Activated CD8-positive, alpha-beta T cell treated with anti-CD3 and anti-CD28 coated beads, Interleukin-2, amount 10 ng/mL, durations not matched to agents 7 days and 5 days (primary cell): ENCODE results near the gene CACNA1B. TPM values are rescaled to one million over a fixed set of nuclear protein-coding genes. Genes with fewer than 3 reads are reported as not detected.

Source experiments
- ATAC-seq: fragments of 150-1000 bp; cut with Tn5 transposase; one replicate; pipeline ENCODE4 v1.10.0; 2021; ENCODE audit warnings: moderate library complexity
- CTCF ChIA-PET: fragments of 350-600 bp; sonication (Branson Sonifier 250); formaldehyde crosslinking; loops from one replicate; lab custom pipeline; 2021; ENCODE audit warnings: antibody characterized with exemption; lab: Charles Lee
- POLR2A ChIA-PET: fragments of 350-600 bp; sonication (Branson Sonifier 250); formaldehyde crosslinking; loops from one replicate; lab custom pipeline; 2021; ENCODE audit warnings: antibody characterized with exemption; lab: Charles Lee
- DNase-seq: peaks from one replicate; pipeline ENCODE4 v3.0.0-alpha.2; 2020
- H3K27ac Mint-ChIP-seq: one replicate; pipeline ENCODE4 v1.8.0; 2021; ENCODE audit warnings: mild to moderate bottlenecking, mixed read lengths
- H3K27me3 Mint-ChIP-seq: one replicate; pipeline ENCODE4 v1.8.0; 2021; ENCODE audit warnings: low read depth, mixed read lengths
- H3K36me3 Mint-ChIP-seq: one replicate; pipeline ENCODE4 v1.8.0; 2021; ENCODE audit warnings: low read depth, mixed read lengths
- H3K4me1 Mint-ChIP-seq: one replicate; pipeline ENCODE4 v1.8.0; 2021; ENCODE audit warnings: low read depth, mixed read lengths
- H3K4me3 Mint-ChIP-seq: one replicate; pipeline ENCODE4 v1.8.0; 2021; ENCODE audit warnings: mild to moderate bottlenecking, mixed read lengths
- H3K9me3 Mint-ChIP-seq: one replicate; pipeline ENCODE4 v1.8.0; 2022; ENCODE audit warnings: mixed read lengths; ENCODE audit not compliant: insufficient read depth
- total RNA-seq, 2 experiments: library from RNA; stranded (reverse); gene quantifications; one replicate each; pipeline ENCODE4 v1.2.3, GENCODE V29; 2021

Gene CACNA1B
- total RNA-seq, 2 experiments from 2014 or later, result not detected

DNA sequence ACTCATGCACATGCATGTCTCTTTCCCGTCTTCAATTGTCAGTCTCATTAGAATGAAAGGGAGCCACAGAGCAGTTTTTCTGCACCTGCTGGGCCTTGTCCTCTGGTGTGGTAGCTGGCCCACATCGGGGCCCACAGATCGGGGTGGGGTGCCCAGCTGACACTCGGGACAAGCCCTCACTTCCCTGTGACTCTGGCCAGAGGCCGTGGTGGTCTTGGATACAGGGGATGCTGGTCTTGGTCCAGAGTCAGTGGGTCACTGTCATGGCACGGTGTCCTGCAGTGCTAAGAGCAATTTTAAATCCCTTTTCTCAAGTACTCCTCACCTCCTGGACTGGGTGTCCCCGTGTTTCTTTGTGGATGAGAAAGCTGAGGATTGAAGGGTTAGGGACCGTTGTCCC lies 193.2 kb downstream of the CACNA1B start:
- DNase-seq (no peak), ATAC-seq (no peak)
- ChIA-PET CTCF (no interaction called here), POLR2A (no interaction called here)
- Mint-ChIP-seq H3K27ac (no peak overlapping the region), H3K4me1 (no peaks in the 10 kb centered on the region), H3K27me3 (peaks cover 2% of the 10 kb centered on the region), H3K36me3 (no peaks in the 10 kb centered on the region), H3K9me3 (no peaks in the 10 kb centered on the region), H3K4me3 (no peak overlapping the region)

DNA sequence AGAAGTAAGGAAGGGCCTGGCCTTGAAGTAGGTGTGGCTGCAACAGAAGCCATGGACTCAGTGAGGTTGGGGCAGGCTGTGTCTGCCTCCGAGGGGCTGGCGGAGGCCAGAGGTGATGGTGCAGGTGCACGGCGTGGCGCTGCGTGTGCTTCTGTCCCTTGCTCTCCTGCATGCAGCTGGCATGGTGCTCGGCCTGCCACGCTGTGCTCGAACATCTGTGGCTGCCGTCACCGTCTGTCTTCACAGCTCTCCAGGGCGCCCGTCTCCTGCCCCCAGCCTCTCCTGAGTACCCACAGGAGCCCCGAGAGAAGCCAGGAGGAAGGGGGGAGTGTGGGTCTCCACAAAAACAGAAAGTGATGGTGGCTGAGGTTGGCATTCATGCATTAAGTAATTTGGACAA lies 193.7 kb downstream of the CACNA1B start:
- CTCF ChIA-PET, result no interaction called here
- POLR2A ChIA-PET, result no interaction called here
- no peak for DNase-seq

GRCh38 chr9:138071731-138072130 lies 194.1 kb downstream of the CACNA1B start:
- POLR2A ChIA-PET, result no interaction called here
- no peak overlapping the region for H3K4me3 Mint-ChIP-seq
- ATAC-seq (no peak), DNase-seq (no peak)
- H3K4me1 Mint-ChIP-seq, result no peaks in the 10 kb centered on the region
- H3K27me3 Mint-ChIP-seq, result peaks cover 2% of the 10 kb centered on the region
- no peaks in the 10 kb centered on the region for H3K9me3 Mint-ChIP-seq
- no peak overlapping the region for H3K27ac Mint-ChIP-seq
- H3K36me3 Mint-ChIP-seq, result no peaks in the 10 kb centered on the region
- CTCF ChIA-PET, result no interaction called here

More for the DNA sequence above, 193.7 kb downstream of the CACNA1B start:
- no peak overlapping the region for H3K27ac Mint-ChIP-seq
- no peak overlapping the region for H3K4me3 Mint-ChIP-seq
- ATAC-seq, result no peak
- H3K27me3 Mint-ChIP-seq, result peaks cover 2% of the 10 kb centered on the region
- H3K9me3 Mint-ChIP-seq, result no peaks in the 10 kb centered on the region
- H3K36me3 Mint-ChIP-seq, result no peaks in the 10 kb centered on the region
- H3K4me1 Mint-ChIP-seq, result no peaks in the 10 kb centered on the region

DNA sequence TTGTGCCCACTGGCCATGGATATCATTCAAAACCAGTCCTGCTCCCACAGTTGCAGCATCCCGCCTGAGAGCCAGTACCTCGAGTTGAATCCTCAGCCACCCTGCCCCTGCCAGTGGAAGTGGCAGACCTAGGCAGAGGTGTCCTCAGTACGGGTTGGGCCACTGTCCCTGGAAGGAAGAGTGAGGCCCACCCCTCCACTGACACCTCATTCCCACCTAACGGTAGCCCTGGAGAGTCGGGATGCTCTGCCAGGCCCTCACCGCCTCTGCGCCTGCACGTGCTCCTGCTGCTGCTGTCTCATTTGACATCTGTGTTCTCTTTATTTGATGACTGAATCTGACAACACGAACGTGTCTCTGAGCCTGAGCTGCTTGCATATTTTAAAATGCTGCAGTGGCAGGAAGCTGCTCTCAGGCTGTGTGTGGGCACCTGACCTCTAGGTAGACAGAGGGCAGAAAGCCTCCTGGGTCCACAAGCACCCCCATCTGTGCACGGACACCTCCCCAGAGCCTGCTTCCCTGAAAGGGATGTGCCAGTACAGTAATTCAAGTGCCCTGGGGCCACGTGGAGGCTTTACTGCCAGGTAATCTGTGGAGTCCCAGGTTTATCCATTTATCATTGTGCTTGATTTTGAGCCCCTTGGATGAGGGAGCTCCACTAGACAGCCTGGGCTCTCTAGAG lies 194.7 kb downstream of the CACNA1B start:
- Mint-ChIP-seq H3K27ac (no peak overlapping the region), H3K36me3 (no peaks in the 10 kb centered on the region)
- ATAC-seq, result no peak

DNA sequence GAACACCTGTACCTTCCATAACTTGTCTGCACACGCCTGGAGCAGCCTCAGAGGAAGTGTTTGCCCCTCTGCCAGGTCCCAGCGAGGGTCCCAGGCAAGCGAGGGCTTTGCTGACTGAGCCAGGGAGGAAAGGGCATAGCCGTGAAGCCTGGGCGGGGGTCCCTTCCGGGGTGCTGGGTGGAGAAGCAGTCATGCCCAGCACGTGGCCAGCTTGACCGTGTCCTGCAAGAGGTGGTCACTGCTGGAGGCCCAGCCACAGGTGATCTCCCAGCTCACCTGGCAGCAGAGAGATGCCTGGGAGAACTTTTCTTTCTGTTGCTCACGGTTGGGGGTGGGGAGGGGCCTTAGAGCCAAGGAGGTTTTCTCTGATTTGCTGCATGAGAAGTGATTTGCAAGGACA lies 195.3 kb downstream of the CACNA1B start:
- H3K4me1 Mint-ChIP-seq, result no peaks in the 10 kb centered on the region
- H3K4me3 Mint-ChIP-seq, result no peak overlapping the region
- no peaks in the 10 kb centered on the region for H3K27me3 Mint-ChIP-seq
- ChIA-PET POLR2A (no interaction called here), CTCF (no interaction called here)
- no peaks in the 10 kb centered on the region for H3K36me3 Mint-ChIP-seq
- DNase-seq, result no peak
- H3K9me3 Mint-ChIP-seq, result no peaks in the 10 kb centered on the region
- no peak overlapping the region for H3K27ac Mint-ChIP-seq
- no peak for ATAC-seq

More for the DNA sequence above, 194.7 kb downstream of the CACNA1B start:
- H3K9me3 Mint-ChIP-seq, result no peaks in the 10 kb centered on the region
- no peaks in the 10 kb centered on the region for H3K4me1 Mint-ChIP-seq
- ChIA-PET CTCF (no interaction called here), POLR2A (no interaction called here)
- no peak for DNase-seq
- H3K4me3 Mint-ChIP-seq, result no peak overlapping the region
- H3K27me3 Mint-ChIP-seq, result no peaks in the 10 kb centered on the region

DNA sequence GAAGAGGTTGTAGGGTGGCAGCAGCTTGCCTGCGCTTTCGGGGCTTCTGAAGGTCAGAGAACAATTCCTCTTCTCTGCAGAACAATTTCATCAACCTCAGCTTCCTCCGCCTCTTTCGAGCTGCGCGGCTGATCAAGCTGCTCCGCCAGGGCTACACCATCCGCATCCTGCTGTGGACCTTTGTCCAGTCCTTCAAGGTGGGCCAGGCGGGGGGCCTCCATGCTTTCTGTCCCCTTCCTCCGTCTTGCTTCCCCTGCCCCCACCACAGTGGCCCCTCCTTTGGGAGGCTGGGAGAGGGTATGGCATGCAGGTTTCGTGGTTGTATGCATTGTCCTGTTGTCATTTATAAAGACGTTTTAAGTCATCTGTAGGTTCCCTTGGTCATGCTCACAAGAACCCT lies 195.8 kb downstream of the CACNA1B start:
- Mint-ChIP-seq H3K4me3 (no peak overlapping the region), H3K4me1 (no peaks in the 10 kb centered on the region), H3K27ac (no peak overlapping the region), H3K9me3 (no peaks in the 10 kb centered on the region), H3K36me3 (no peaks in the 10 kb centered on the region), H3K27me3 (no peaks in the 10 kb centered on the region)
- ChIA-PET POLR2A (no interaction called here), CTCF (no interaction called here)
- DNase-seq (no peak), ATAC-seq (no peak)

DNA sequence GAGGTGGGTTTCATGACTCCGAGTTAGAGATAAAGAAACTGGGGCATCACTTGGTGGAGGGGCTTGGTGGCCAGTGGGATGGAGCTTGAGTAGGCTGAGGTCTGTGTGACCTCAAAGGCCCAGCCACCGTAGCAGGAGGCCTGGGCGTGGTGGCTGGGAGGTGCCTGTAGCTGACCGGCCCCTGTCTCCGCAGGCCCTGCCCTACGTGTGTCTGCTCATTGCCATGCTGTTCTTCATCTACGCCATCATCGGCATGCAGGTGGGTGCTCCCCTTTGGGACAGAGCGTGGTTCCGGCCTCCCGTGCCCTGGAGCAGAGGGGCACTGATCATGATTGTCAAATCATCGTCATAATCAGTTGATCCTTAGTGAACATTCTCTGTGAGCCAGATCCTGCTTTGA lies 196.2 kb downstream of the CACNA1B start:
- POLR2A ChIA-PET, result no interaction called here
- DNase-seq (no peak), ATAC-seq (no peak)
- Mint-ChIP-seq H3K36me3 (no peaks in the 10 kb centered on the region), H3K27me3 (no peaks in the 10 kb centered on the region), H3K4me1 (no peaks in the 10 kb centered on the region), H3K27ac (no peak overlapping the region), H3K9me3 (no peaks in the 10 kb centered on the region), H3K4me3 (no peak overlapping the region)
- CTCF ChIA-PET, result no interaction called here

DNA sequence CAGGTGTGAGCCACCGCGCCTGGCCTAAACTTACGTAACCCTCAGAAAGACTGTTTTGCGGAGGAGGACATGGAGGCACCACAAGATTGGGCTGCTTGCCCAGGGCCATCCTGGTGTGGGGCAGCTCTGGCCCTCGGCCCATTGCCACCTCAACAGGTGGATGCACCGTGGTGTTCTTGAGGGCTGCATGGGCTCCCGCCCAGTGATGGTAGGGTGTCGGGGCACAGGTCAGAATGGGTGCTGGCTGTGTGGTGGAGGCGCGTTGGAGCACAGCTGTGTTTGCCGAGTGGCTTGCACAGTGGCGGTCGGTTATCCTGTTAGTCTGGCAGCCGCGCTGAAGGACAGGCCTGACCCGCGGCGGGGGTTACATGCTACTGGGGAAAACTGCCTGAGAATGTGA lies 196.9 kb downstream of the CACNA1B start:
- Mint-ChIP-seq H3K36me3 (no peaks in the 10 kb centered on the region), H3K4me3 (no peak overlapping the region), H3K9me3 (no peaks in the 10 kb centered on the region), H3K4me1 (no peaks in the 10 kb centered on the region), H3K27ac (no peak overlapping the region), H3K27me3 (no peaks in the 10 kb centered on the region)
- ChIA-PET POLR2A (no interaction called here), CTCF (no interaction called here)
- no peak for ATAC-seq
- DNase-seq, result no peak

GRCh38 chr9:138075496-138075895 lies 197.9 kb downstream of the CACNA1B start:
- CTCF ChIA-PET, result no interaction called here
- no peaks in the 10 kb centered on the region for H3K36me3 Mint-ChIP-seq
- no peak overlapping the region for H3K27ac Mint-ChIP-seq
- POLR2A ChIA-PET, result no interaction called here
- H3K4me3 Mint-ChIP-seq, result no peak overlapping the region
- H3K27me3 Mint-ChIP-seq, result peaks cover 4% of the 10 kb centered on the region
- DNase-seq (no peak), ATAC-seq (no peak)
- no peaks in the 10 kb centered on the region for H3K9me3 Mint-ChIP-seq
- no peaks in the 10 kb centered on the region for H3K4me1 Mint-ChIP-seq

GRCh38 chr9:138075961-138076649 lies 198.5 kb downstream of the CACNA1B start:
- CTCF ChIA-PET, result no interaction called here
- DNase-seq, result no peak

GRCh38 chr9:138076650-138077009 lies 199.0 kb downstream of the CACNA1B start:
- Mint-ChIP-seq H3K4me1 (no peaks in the 10 kb centered on the region), H3K4me3 (no peak overlapping the region), H3K27me3 (peaks cover 7% of the 10 kb centered on the region), H3K36me3 (no peaks in the 10 kb centered on the region), H3K27ac (no peak overlapping the region), H3K9me3 (no peaks in the 10 kb centered on the region)
- ATAC-seq (no peak), DNase-seq (no peak)
- ChIA-PET CTCF (no interaction called here), POLR2A (no interaction called here)

More at GRCh38 chr9:138075961-138076649, 198.5 kb downstream of the CACNA1B start:
- no peaks in the 10 kb centered on the region for H3K4me1 Mint-ChIP-seq
- no peak overlapping the region for H3K27ac Mint-ChIP-seq
- POLR2A ChIA-PET, result no interaction called here
- no peak overlapping the region for H3K4me3 Mint-ChIP-seq
- H3K36me3 Mint-ChIP-seq, result no peaks in the 10 kb centered on the region
- ATAC-seq, result no peak
- no peaks in the 10 kb centered on the region for H3K9me3 Mint-ChIP-seq
- peaks cover 4% of the 10 kb centered on the region for H3K27me3 Mint-ChIP-seq

DNA sequence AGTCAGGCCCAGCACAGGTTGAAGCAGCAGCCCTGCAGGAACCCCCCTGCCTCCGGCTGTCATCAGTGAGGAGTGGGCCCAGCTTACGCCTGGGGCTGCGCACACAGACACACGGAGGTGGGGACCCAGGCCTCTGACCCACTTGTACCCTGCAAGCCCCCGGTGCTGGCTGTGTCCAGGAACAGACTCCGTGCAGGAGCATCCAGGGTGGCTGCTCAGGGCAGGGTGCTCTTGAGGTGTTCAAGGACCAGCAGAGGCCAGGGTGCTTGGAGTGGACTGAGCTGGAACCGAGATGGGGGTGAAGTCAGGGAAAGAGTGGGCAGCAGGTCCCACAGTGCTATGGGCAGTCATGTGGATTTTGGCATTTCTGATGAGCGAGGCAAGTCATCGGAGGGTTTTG lies 199.5 kb downstream of the CACNA1B start:
- ChIA-PET POLR2A (no interaction called here), CTCF (no interaction called here)
- DNase-seq, result no peak
- no peak for ATAC-seq
- Mint-ChIP-seq H3K36me3 (no peaks in the 10 kb centered on the region), H3K4me1 (no peaks in the 10 kb centered on the region), H3K9me3 (no peaks in the 10 kb centered on the region), H3K27me3 (peaks cover 7% of the 10 kb centered on the region), H3K4me3 (no peak overlapping the region), H3K27ac (no peak overlapping the region)
